Posterior cingulate gyrus (tissue), 11 donors: ENCODE data around the gene NR1D1.
"Not testable (repeated sequence)": the region's sequence is repeated elsewhere in the genome, so short reads cannot be mapped to it uniquely, and the experiment has no call there.

Experiments used
- DNase-seq, 10 donors: peaks; one replicate each; pipeline versions ENCODE4 v3.0.0 to v3.0.0-alpha.2; 2020 to 2021; ENCODE audit warnings: mixed read lengths in 3 of 10
- intact Hi-C: fragments of 100-400 bp; cut with DNase I; formaldehyde crosslinking; loops from one replicate; pipeline ENCODE4 v1.15.1; 2023

NR1D1 gene

GRCh38 chr17:40100419-40100668, at the start of gene NR1D1:
Gene NR1D1 (minus strand): TSS chr17:40100589. CDS start chr17:40100094, 495 bp downstream.
- intact Hi-C loops = no loop called here

GRCh38 chr17:40148527-40148926, 48.1 kb upstream of the NR1D1 start:
- peak in 1 of 10 donors; percentile 12 for DNase-seq
- intact Hi-C loops = no loop called here

More at GRCh38 chr17:40100419-40100668, at the start of gene NR1D1:
- DNase-seq = no peak

GRCh38 chr17:40145476-40145875, 45.1 kb upstream of the NR1D1 start:
- no peak for DNase-seq
- intact Hi-C loops = no loop called here

GRCh38 chr17:40143166-40143565, 42.8 kb upstream of the NR1D1 start:
- DNase-seq = peak in 1 of 10 donors; percentile 22
- intact Hi-C loops = not testable (repeated sequence)

- DNase-seq = peak in 1 of 10 donors; percentile 78
- intact Hi-C loops = no loop called here
Observed at GRCh38 chr17:40139566-40140058, 39.2 kb upstream of the NR1D1 start.

- intact Hi-C loops = no loop called here
- DNase-seq = no peak
Observed at GRCh38 chr17:40135817-40136216, 35.4 kb upstream of the NR1D1 start.

- DNase-seq = no peak
- intact Hi-C loops = no loop called here
Observed at GRCh38 chr17:40134184-40134583, 33.8 kb upstream of the NR1D1 start.

GRCh38 chr17:40130352-40131042, 30.1 kb upstream of the NR1D1 start:
- peak in 1 of 10 donors; percentile 14 for DNase-seq
- intact Hi-C loops = no loop called here

GRCh38 chr17:40129498-40129897, 29.1 kb upstream of the NR1D1 start:
- intact Hi-C loops = no loop called here
- DNase-seq = no peak

- intact Hi-C loops = no loop called here
- DNase-seq = no peak
Observed at GRCh38 chr17:40124279-40125141, 24.1 kb upstream of the NR1D1 start.

GRCh38 chr17:40123811-40124114, 23.4 kb upstream of the NR1D1 start:
- no peak for DNase-seq
- intact Hi-C loops = no loop called here

GRCh38 chr17:40122999-40123810, 22.8 kb upstream of the NR1D1 start:
- intact Hi-C loops = no loop called here
- peak in 7 of 10 donors; percentile 35 to 91 (median 54) for DNase-seq

- intact Hi-C loops = no loop called here
- peak in 7 of 10 donors; percentile 28 to 93 (median 48) for DNase-seq
Observed at GRCh38 chr17:40122136-40122998, 22.0 kb upstream of the NR1D1 start.

- intact Hi-C loops = loop anchor here (1.0 kb wide), 1 partner anchor 8 kb away; no protein-coding TSS in a partner anchor
- peak; percentile 85 to 98 (median 88) for DNase-seq
Observed at GRCh38 chr17:40121181-40122135, 21.1 kb upstream of the NR1D1 start, which contains the start of gene MSL1. Gene MSL1 (plus strand): TSS chr17:40121971. CDS start chr17:40122613, 642 bp downstream.

- intact Hi-C loops = no loop called here
- no peak for DNase-seq
Observed at GRCh38 chr17:40115101-40115436, 14.7 kb upstream of the NR1D1 start.

- no peak for DNase-seq
- intact Hi-C loops = loop anchor here (1.0 kb wide), 2 partner anchors 7 to 54 kb away; partner anchors contain the start of gene MSL1
Observed at GRCh38 chr17:40113907-40114245, 13.5 kb upstream of the NR1D1 start.

GRCh38 chr17:40113110-40113906, 12.9 kb upstream of the NR1D1 start:
- peak; percentile 91 to 99 (median 95) for DNase-seq
- intact Hi-C loops = loop anchor here (1.0 kb wide), 2 partner anchors 8 to 55 kb away; partner anchors contain the start of gene MSL1

GRCh38 chr17:40112718-40113109, 12.3 kb upstream of the NR1D1 start:
- peak in 1 of 10 donors; percentile 69 for DNase-seq
- intact Hi-C loops = loop anchor here (1.0 kb wide), 2 partner anchors 9 to 56 kb away; partner anchors contain the start of gene MSL1
